ENCODE data around the gene KLHL4.

DNA sequence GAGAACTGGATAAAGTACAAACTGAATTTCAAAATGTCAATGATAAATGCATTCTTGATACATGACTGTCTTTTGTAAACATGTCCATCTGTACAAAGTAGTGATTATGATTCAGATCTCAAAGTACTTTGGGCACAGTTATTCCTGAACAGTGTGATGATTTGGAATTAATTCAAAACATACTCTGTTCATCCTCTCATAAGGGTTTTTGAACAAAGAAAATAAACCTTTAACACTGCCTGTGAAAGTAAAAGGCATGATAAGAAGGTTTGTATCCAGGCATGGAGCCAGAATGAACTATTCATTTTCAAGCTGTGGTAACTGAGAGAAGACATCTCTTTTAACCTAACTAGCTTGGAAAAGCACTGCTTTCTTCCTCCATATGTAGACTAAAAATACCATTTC is 883 bp upstream of the KLHL4 start:
- no peak for TF ChIP-seq POLR2A (IDR thresholded peaks at IDR 0.05)
- TF ChIP-seq, protein P1, sequence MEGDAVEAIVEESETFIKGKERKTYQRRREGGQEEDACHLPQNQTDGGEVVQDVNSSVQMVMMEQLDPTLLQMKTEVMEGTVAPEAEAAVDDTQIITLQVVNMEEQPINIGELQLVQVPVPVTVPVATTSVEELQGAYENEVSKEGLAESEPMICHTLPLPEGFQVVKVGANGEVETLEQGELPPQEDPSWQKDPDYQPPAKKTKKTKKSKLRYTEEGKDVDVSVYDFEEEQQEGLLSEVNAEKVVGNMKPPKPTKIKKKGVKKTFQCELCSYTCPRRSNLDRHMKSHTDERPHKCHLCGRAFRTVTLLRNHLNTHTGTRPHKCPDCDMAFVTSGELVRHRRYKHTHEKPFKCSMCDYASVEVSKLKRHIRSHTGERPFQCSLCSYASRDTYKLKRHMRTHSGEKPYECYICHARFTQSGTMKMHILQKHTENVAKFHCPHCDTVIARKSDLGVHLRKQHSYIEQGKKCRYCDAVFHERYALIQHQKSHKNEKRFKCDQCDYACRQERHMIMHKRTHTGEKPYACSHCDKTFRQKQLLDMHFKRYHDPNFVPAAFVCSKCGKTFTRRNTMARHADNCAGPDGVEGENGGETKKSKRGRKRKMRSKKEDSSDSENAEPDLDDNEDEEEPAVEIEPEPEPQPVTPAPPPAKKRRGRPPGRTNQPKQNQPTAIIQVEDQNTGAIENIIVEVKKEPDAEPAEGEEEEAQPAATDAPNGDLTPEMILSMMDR (IDR thresholded peaks at IDR 0.05), result no peak

Measured in right lobe of liver (tissue), 4 donors.